GM23248 (cell line): ENCODE data around the gene MACF1. TPM values are rescaled to one million over a fixed set of nuclear protein-coding genes. Genes with fewer than 3 reads are reported as not detected.
A peak's percentile ranks its signal among the peaks of the same experiment; 100 is the strongest.

Source experiments
- DNase-seq: peaks from one replicate; pipeline ENCODE4 v3.0.0-alpha.2; 2015
- H2AFZ ChIP-seq: fragments of 200-600 bp; sonication (generic); 2 replicates; pipeline ENCODE4 v1.6.1; 2016; ENCODE audit warnings: antibody characterized with exemption
- H3F3A ChIP-seq: fragments of 200-600 bp; sonication (generic); 2 replicates; pipeline ENCODE4 v1.6.1; 2016; ENCODE audit warnings: mild to moderate bottlenecking, antibody characterized with exemption, mixed run types; ENCODE audit not compliant: insufficient read depth
- H3K27ac ChIP-seq: fragments of 200-600 bp; sonication (generic); 2 replicates; pipeline ENCODE4 v1.5.1; 2016; ENCODE audit warnings: mild to moderate bottlenecking
- H3K27me3 ChIP-seq: fragments of 200-600 bp; sonication (generic); replicated peaks from 2 replicates; pipeline ENCODE4 v1.6.1; 2016; ENCODE audit warnings: mild to moderate bottlenecking; ENCODE audit not compliant: insufficient read depth
- H3K36me3 ChIP-seq: fragments of 200-600 bp; sonication (generic); 2 replicates; pipeline ENCODE4 v1.6.1; 2016; ENCODE audit warnings: low read depth, mild to moderate bottlenecking
- H3K4me1 ChIP-seq: fragments of 200-600 bp; sonication (generic); 2 replicates; pipeline ENCODE4 v1.6.1; 2016; ENCODE audit warnings: mild to moderate bottlenecking; ENCODE audit not compliant: insufficient read depth
- H3K4me2 ChIP-seq: fragments of 200-600 bp; sonication (generic); one replicate; pipeline ENCODE4 v1.6.1; 2016; ENCODE audit warnings: mild to moderate bottlenecking; ENCODE audit not compliant: unreplicated experiment
- H3K4me3 ChIP-seq: fragments of 200-600 bp; sonication (generic); 2 replicates; pipeline ENCODE4 v1.5.1; 2016; ENCODE audit warnings: mild to moderate bottlenecking
- H3K79me2 ChIP-seq: fragments of 200-600 bp; sonication (generic); 2 replicates; pipeline ENCODE4 v1.6.1; 2016; ENCODE audit warnings: mild to moderate bottlenecking; ENCODE audit not compliant: insufficient read depth
- H3K9ac ChIP-seq: fragments of 200-600 bp; sonication (generic); 2 replicates; pipeline ENCODE4 v1.6.1; 2016; ENCODE audit warnings: mild to moderate bottlenecking
- H3K9me2 ChIP-seq: fragments of 200-600 bp; sonication (generic); 2 replicates; pipeline ENCODE4 v1.6.1; 2016; ENCODE audit warnings: mixed run types, mild to moderate bottlenecking, moderate library complexity; ENCODE audit not compliant: insufficient read depth
- H3K9me3 ChIP-seq: fragments of 200-600 bp; sonication (generic); one replicate; pipeline ENCODE4 v1.6.1; 2017; ENCODE audit warnings: low read depth
- H4K20me1 ChIP-seq: fragments of 200-600 bp; sonication (generic); 2 replicates; pipeline ENCODE4 v1.6.0; 2016; ENCODE audit not compliant: insufficient read depth
- EZH2 ChIP-seq: fragments of 200-600 bp; sonication (generic); IDR thresholded peaks from 2 replicates; pipeline ENCODE4 v1.6.1; 2018; ENCODE audit warnings: antibody characterized with exemption, mild to moderate bottlenecking; ENCODE audit not compliant: insufficient read depth, poor library complexity, severe bottlenecking
- EZH2phosphoT487 ChIP-seq: fragments of 200-600 bp; sonication (generic); IDR thresholded peaks from 2 replicates; pipeline ENCODE4 v1.6.1; 2018; ENCODE audit warnings: antibody characterized with exemption, moderate library complexity, mild to moderate bottlenecking, low read depth; ENCODE audit not compliant: insufficient read depth
- WGBS, 2 experiments: methylation state at CpG; one replicate each; pipeline ENCODE4 v1.1.6; 2015 to 2017; ENCODE audit warnings: low lambda C conversion rate in 2 of 2, low coverage in 1 of 2; ENCODE audit errors: missing lambda C conversion rate in 2 of 2; 5-methylcytosine and 5-hydroxymethylcytosine counted together
- in situ Hi-C: fragments of 300-500 bp; cut with MboI; formaldehyde crosslinking; loops from 2 replicates; pipeline ENCODE4 v1.15.0; 2020
- polyA plus RNA-seq: library from polyadenylated mRNA; unstranded; fragments of >200 nt; fragmentation: Nextera tagmentation; extraction: Ambion mirVana; gene quantifications from 2 replicates; pipeline ENCODE4 v1.2.1, GENCODE V29; 2016
- total RNA-seq: library from RNA; depleted of rRNA; stranded (reverse); fragments of >200 nt; shearing (Covaris generic); gene quantifications from 2 replicates; pipeline ENCODE4 v1.2.3, GENCODE V29; 2014; rRNA removed

MACF1 gene
- total RNA-seq = 171 and 177 TPM in 2 replicates
- 47.6 and 55.1 TPM in 2 replicates for polyA plus RNA-seq

DNA sequence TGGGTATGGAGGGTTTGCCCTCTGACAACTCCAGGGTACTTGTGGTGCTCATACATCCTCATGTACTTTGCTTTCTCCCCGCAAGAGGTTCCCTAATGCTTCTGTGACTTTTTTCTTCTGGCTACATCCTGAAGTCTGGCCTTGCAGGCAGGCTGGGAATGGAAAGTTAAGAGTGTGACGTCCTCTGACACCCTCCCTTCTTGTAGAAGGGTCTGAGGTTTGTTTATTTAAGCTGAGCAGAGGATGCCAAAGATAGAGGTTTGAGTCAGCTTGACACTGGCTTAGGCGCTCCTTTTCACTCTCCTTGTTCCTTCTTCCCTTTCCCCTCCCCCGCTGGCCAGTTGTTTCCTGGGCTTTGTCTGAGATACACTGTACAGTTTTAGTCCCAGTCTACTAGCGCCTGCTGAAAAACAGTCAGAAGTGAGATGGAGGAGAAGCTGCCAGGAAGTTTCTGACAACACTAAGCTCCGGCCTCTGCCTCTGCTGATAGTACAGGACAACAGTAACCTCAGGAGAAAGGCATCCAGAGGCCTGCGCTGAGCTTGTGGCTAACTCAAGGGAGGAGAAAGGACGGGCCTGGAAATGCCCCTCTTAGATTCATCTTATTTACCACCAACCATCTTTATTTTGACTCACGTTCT is at the start of gene MACF1:
Gene MACF1 (plus strand): TSS at position 255 of the 641 bp plus-strand sequence. CDS start 328 bp downstream, at position 583.
- peak within 1 kb of the TSS; percentile 97 for H3K27ac ChIP-seq
- H3K9me3 ChIP-seq = no peaks in the 10 kb centered on the region
- peaks cover 35% of the 10 kb centered on the region for H3F3A ChIP-seq
- WGBS, 2 experiments = 0 to 1% methylated on average over 9 of the region's 9 CpGs
- TF ChIP-seq EZH2phosphoT487 (no peak), EZH2 (no peak)
- H2AFZ ChIP-seq = peak within 1 kb of the TSS; percentile 59
- no peaks in the 10 kb centered on the region for H3K36me3 ChIP-seq
- H3K4me1 ChIP-seq = peaks cover 31% of the 10 kb centered on the region
- H3K9ac ChIP-seq = peak within 1 kb of the TSS; percentile 85
- in situ Hi-C loops = no loop called here
- peaks cover 86% of the 10 kb centered on the region for H3K79me2 ChIP-seq
- peak within 1 kb of the TSS; percentile 99 for H3K4me2 ChIP-seq
- DNase-seq = peak; percentile 94
- H4K20me1 ChIP-seq = no peaks in the 10 kb centered on the region
- H3K4me3 ChIP-seq = peak within 1 kb of the TSS; percentile 72
- H3K9me2 ChIP-seq = no peaks in the 10 kb centered on the region
- H3K27me3 ChIP-seq = no peaks in the 10 kb centered on the region

DNA sequence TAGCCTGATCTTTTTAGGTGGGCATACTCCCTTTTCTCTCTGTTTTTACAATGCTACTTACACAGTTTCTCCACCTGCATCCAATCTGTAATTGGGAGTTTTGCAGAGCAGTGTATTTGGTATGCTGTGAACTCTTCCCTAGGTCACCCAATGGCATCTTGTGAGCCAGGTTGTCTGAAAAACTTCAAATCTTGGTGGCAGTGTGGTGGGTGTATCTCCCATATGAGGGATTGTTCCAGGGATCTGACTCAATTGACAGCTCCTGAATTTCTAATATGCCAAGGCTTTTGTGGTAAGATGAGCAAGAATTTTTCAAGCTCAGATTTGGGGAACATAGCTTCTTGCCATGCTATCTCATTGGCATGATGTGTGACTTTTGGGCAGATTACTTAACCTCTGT is 47.2 kb upstream of the MACF1 start:
- peaks cover 5% of the 10 kb centered on the region; the same call in 1 of the 2 replicates for H4K20me1 ChIP-seq
- no peaks in the 10 kb centered on the region for H3K27me3 ChIP-seq
- H3F3A ChIP-seq = peaks cover 38% of the 10 kb centered on the region
- H3K9me3 ChIP-seq = no peaks in the 10 kb centered on the region
- H3K4me1 ChIP-seq = peaks cover 48% of the 10 kb centered on the region
- peaks cover 82% of the 10 kb centered on the region for H3K79me2 ChIP-seq
- in situ Hi-C loops = no loop called here
- no peak overlapping the region for H3K9ac ChIP-seq
- H3K9me2 ChIP-seq = no peaks in the 10 kb centered on the region
- DNase-seq = no peak
- no peak for TF ChIP-seq EZH2phosphoT487
- no peak for TF ChIP-seq EZH2
- H2AFZ ChIP-seq = no peak overlapping the region
- no peak overlapping the region for H3K4me3 ChIP-seq
- no peak overlapping the region for H3K27ac ChIP-seq
- H3K36me3 ChIP-seq = no peaks in the 10 kb centered on the region
- no peak overlapping the region for H3K4me2 ChIP-seq

- H4K20me1 ChIP-seq = peaks cover 5% of the 10 kb centered on the region; the same call in 1 of the 2 replicates
- H3K9me2 ChIP-seq = no peaks in the 10 kb centered on the region
- TF ChIP-seq EZH2 = no peak
- TF ChIP-seq EZH2phosphoT487 = no peak
- WGBS, 2 experiments = 96 to 97% methylated on average over 11 of the region's 11 CpGs
- H3K4me1 ChIP-seq = peaks cover 48% of the 10 kb centered on the region
- H3K27me3 ChIP-seq = no peaks in the 10 kb centered on the region
- H3K9me3 ChIP-seq = no peaks in the 10 kb centered on the region
- H3K4me2 ChIP-seq = peak overlapping the region; percentile 50
- H3K9ac ChIP-seq = no peak overlapping the region
- H2AFZ ChIP-seq = no peak overlapping the region
- in situ Hi-C loops = no loop called here
- H3K36me3 ChIP-seq = no peaks in the 10 kb centered on the region
- H3K4me3 ChIP-seq = no peak overlapping the region
- H3K27ac ChIP-seq = no peak overlapping the region
- peaks cover 82% of the 10 kb centered on the region for H3K79me2 ChIP-seq
- peaks cover 38% of the 10 kb centered on the region for H3F3A ChIP-seq
- DNase-seq = no peak
Measured at GRCh38 chr1:39158327-39159086, 46.0 kb upstream of the MACF1 start.

- H3K27ac ChIP-seq = peak overlapping the region; percentile 36
- no peak overlapping the region for H2AFZ ChIP-seq
- H3K4me2 ChIP-seq = peak overlapping the region; percentile 50
- H3K27me3 ChIP-seq = no peaks in the 10 kb centered on the region
- peaks cover 5% of the 10 kb centered on the region; the same call in 1 of the 2 replicates for H4K20me1 ChIP-seq
- H3K4me3 ChIP-seq = no peak overlapping the region
- peak; percentile 54 for DNase-seq
- no peak for TF ChIP-seq EZH2
- no peak for TF ChIP-seq EZH2phosphoT487
- H3F3A ChIP-seq = peaks cover 29% of the 10 kb centered on the region
- peaks cover 83% of the 10 kb centered on the region for H3K79me2 ChIP-seq
- H3K9ac ChIP-seq = no peak overlapping the region
- no peaks in the 10 kb centered on the region for H3K9me3 ChIP-seq
- H3K4me1 ChIP-seq = peaks cover 40% of the 10 kb centered on the region
- in situ Hi-C loops = no loop called here
- H3K36me3 ChIP-seq = no peaks in the 10 kb centered on the region
- H3K9me2 ChIP-seq = no peaks in the 10 kb centered on the region
- WGBS, 2 experiments = 94 to 100% methylated on average over 1 of the region's 1 CpG
Measured at GRCh38 chr1:39159224-39160036, 45.1 kb upstream of the MACF1 start.
